Left lobe of liver (tissue), 2 donors: ENCODE results near the gene C22orf23. TPM values are rescaled to one million over a fixed set of nuclear protein-coding genes. Genes with fewer than 3 reads are reported as not detected.

Experiments
- ATAC-seq: fragments of 200-7000 bp; cut with Tn5 transposase; one replicate; pipeline ENCODE4 v1.9.1; 2020; ENCODE audit warnings: mild to moderate bottlenecking, moderate library complexity
- DNase-seq: peaks from one replicate; pipeline ENCODE4 v3.0.0-alpha.2; 2020; ENCODE audit warnings: low spot score
- total RNA-seq: library from RNA; stranded (reverse); gene quantifications from one replicate; pipeline ENCODE4 v1.2.1, GENCODE V29; 2021
- donor health status: DM: no; HTN: no; CAD: no; lungs with moderate emphysema.
- donor health status: DM: no; HTN: yes; CAD: no.

C22orf23 gene
- total RNA-seq, 1 donor from 2014 or later: 0.25 TPM

GRCh38 chr22:37905534-37906363 is 47.7 kb downstream of the C22orf23 start, which contains the start of gene MICALL1:
Gene MICALL1, plus strand, starts transcription at chr22:37906297. Its CDS starts 126 bp downstream, at chr22:37906423.
- ATAC-seq (peak; percentile 85), DNase-seq (peak; percentile 80)

- ATAC-seq: peak; percentile 86
Observed at GRCh38 chr22:37904572-37905533, 48.5 kb downstream of the C22orf23 start.

DNA sequence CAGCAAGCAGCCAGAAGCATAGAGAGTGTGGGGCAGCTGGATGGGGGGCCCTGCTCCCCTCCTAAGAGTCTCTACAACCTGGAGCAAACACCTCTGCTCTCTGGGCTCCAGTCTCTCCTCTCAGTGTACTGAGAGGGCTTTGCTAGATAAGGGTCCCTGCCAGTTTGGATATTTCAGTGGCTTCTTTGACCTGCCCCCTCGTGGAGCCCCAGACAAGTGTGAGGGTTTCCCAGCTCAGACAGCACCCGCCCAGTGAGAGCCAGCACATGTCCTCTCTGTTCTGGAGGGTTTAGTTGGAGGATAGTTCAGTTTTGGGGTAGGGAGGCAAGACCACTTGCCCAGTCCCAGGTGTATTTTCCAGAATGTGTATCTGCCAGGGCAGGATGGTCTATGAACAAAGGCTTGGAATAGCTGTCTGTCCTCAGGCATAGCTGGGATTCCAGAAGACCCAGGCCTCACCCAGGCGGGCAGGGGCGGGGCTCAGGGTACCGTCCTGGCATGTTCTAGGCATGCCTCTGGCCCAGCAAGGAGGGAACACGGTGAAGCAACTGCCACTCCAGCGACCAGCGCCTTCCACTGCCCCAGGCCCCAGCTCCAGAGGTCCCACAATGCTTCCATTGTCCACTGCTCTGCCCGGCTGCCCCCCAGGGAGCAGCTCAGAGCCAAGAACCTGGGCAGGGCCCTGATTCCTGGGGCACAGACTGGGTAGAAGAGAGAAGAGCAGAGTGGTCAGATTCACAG is 54.8 kb downstream of the C22orf23 start:
- ATAC-seq (peak; percentile 12), DNase-seq (no peak)

More at GRCh38 chr22:37904572-37905533, 48.5 kb downstream of the C22orf23 start:
- peak; percentile 94 for DNase-seq

DNA sequence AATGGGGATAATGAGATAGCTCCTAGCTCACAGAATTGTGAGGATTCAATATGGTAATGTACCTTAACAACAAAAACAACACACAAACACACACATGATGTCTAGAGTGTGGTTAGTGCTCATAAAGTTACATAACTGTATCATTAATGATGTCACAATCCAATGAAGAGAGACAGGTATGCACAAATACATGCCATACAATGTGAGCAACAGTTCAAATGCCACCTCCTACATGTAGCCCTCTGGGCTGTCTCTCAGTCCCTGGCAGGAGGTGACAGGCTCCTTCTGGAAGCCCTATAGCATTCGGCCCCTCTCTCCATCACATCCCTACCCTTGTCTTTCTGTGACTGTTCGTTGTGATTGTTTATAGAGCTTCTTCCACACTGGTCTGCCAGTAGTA is 55.6 kb downstream of the C22orf23 start:
- ATAC-seq: no peak
- no peak for DNase-seq

DNA sequence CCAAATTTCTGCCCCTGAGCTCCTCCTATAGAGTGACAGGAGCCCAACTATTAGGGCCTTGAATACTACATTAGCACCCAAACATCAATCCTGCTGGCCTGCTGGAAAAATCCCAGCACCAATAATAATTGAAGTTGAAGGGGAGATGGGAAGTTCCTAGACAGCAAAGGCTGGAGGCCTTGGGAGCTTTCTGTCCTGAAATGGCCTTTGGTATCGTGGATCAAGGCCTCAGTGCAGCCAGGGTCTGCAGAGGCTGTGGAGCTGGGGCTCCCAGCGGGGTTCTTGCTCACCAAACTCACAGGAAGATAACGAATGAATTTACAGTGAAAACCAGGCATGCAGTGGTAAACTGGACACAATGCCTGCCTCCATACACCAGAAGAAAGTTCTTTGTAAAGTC is 56.5 kb downstream of the C22orf23 start:
- no peak for DNase-seq
- ATAC-seq: no peak

- peak; percentile 72 for ATAC-seq
Observed at GRCh38 chr22:37896181-37896592, 57.2 kb downstream of the C22orf23 start.

GRCh38 chr22:37894939-37895670 is 58.3 kb downstream of the C22orf23 start:
- DNase-seq: no peak

More at GRCh38 chr22:37896181-37896592, 57.2 kb downstream of the C22orf23 start:
- DNase-seq: no peak

GRCh38 chr22:37893583-37893983 is 59.8 kb downstream of the C22orf23 start:
- DNase-seq (no peak), ATAC-seq (no peak)

More at GRCh38 chr22:37894939-37895670, 58.3 kb downstream of the C22orf23 start:
- no peak for ATAC-seq

Other genes with a start within 250 kb of the C22orf23 start
- 49.6 TPM for gene GCAT, start 145.7 kb downstream of the C22orf23 start, total RNA-seq
- 0.65 TPM for gene GALR3, start 130.2 kb downstream of the C22orf23 start, total RNA-seq
- gene ANKRD54, start 109.3 kb downstream of the C22orf23 start, total RNA-seq: 9.7 TPM
- 136 TPM for gene EIF3L, start 104.2 kb downstream of the C22orf23 start, total RNA-seq
- gene MICALL1, start 47.3 kb downstream of the C22orf23 start, total RNA-seq: 9.5 TPM
- 64.2 TPM for gene POLR2F, start 98 bp upstream of the C22orf23 start, total RNA-seq
- gene SOX10, start 31.0 kb upstream of the C22orf23 start, total RNA-seq: 0.30 TPM
- 16.8 TPM for gene PICK1, start 103.8 kb upstream of the C22orf23 start, total RNA-seq
- gene SLC16A8, start 130.6 kb upstream of the C22orf23 start, total RNA-seq: not detected
- gene BAIAP2L2, start 157.1 kb upstream of the C22orf23 start, total RNA-seq: 1.1 TPM
- gene PLA2G6, start 228.2 kb upstream of the C22orf23 start, total RNA-seq: 32.1 TPM
- 2.5 TPM for gene MAFF, start 248.4 kb upstream of the C22orf23 start, total RNA-seq